GM12878 (cell line): ENCODE results near the gene MPP7. TPM values are rescaled to one million over a fixed set of nuclear protein-coding genes. Genes with fewer than 3 reads are reported as not detected.

ENCODE experiments used
- ATAC-seq: fragments of 200-7000 bp; cut with Tn5 transposase; 3 replicates; pipeline ENCODE4 v1.9.1; 2020; ENCODE audit warnings: mild to moderate bottlenecking, moderate library complexity
- BruUV-seq: library from RNA; stranded (reverse); fragments of 400-500 nt; replicated peaks from 2 replicates; lab custom pipeline; 2021; lab: Mats Ljungman, UMichigan
- CTCF ChIA-PET: fragments of 300-600 bp; sonication (Branson Sonifier 250); formaldehyde crosslinking; extraction: SDS; loops from one replicate; lab custom pipeline; 2021; ENCODE audit warnings: inconsistent platforms; lab: Yijun Ruan, JAX
- POLR2A ChIA-PET: fragments of 350-600 bp; formaldehyde crosslinking; extraction: SDS; loops from one replicate; lab custom pipeline; 2021; ENCODE audit warnings: inconsistent platforms; lab: Charles Lee
- RAD21 ChIA-PET: fragments of 300-600 bp; sonication (Branson Sonifier 250); formaldehyde crosslinking; loops from one replicate; lab custom pipeline; 2023; ENCODE audit warnings: antibody characterized with exemption; ENCODE audit not compliant: unreplicated experiment; lab: Charles Lee
- SMC1A ChIA-PET: fragments of 300-600 bp; sonication (Branson Sonifier 250); formaldehyde crosslinking; loops from one replicate; lab custom pipeline; 2023; ENCODE audit not compliant: unreplicated experiment, uncharacterized antibody; lab: Charles Lee
- DNase-seq: peaks from one replicate; pipeline ENCODE4 v3.0.0-alpha.2; 2011; ENCODE audit warnings: low read depth, low spot score
- FAIRE-seq: peaks from 3 replicates; lab custom pipeline; 2011; peaks lifted over from hg19 to GRCh38; lab: Jason Lieb, UNC
- H2AFZ ChIP-seq: 2 replicates; pipeline ENCODE4 v1.6.0; 2011; ENCODE audit warnings: low read depth, low read length, control low read depth; ENCODE audit not compliant: control insufficient read depth
- H3K27ac ChIP-seq: 2 replicates; pipeline ENCODE4 v1.5.1; 2011; ENCODE audit warnings: control low read depth; ENCODE audit not compliant: control insufficient read depth, insufficient read depth
- H3K27me3 ChIP-seq, 2 experiments: replicated peaks in 1 of 2; 2 replicates each; pipeline versions ENCODE4 v1.6.0 to v1.6.1; 2011; ENCODE audit warnings: low read length in 1 of 2; ENCODE audit not compliant: control insufficient read depth in 2 of 2, insufficient read depth in 2 of 2
- H3K36me3 ChIP-seq, 2 experiments: 2 replicates each; pipeline ENCODE4 v1.5.1; 2011; ENCODE audit warnings: low read length in 1 of 2; ENCODE audit not compliant: control insufficient read depth in 2 of 2, insufficient read depth in 2 of 2
- H3K4me1 ChIP-seq: 2 replicates; pipeline ENCODE4 v1.6.1; 2011; ENCODE audit warnings: mild to moderate bottlenecking, low read length, moderate library complexity, mixed read lengths; ENCODE audit not compliant: control insufficient read depth, insufficient read depth
- H3K4me2 ChIP-seq: 2 replicates; pipeline ENCODE4 v1.6.0; 2011; ENCODE audit warnings: control low read depth; ENCODE audit not compliant: control insufficient read depth, insufficient read depth
- H3K4me3 ChIP-seq: fragments of 200-600 bp; sonication (generic); 2 replicates; pipeline ENCODE4 v1.5.1; 2016
- H3K79me2 ChIP-seq: 2 replicates; pipeline ENCODE4 v1.6.0; 2011; ENCODE audit warnings: low read length; ENCODE audit not compliant: control insufficient read depth, insufficient read depth
- H3K9ac ChIP-seq: 2 replicates; pipeline ENCODE4 v1.8.0; 2011; ENCODE audit warnings: low read length, control low read depth, mixed read lengths; ENCODE audit not compliant: control insufficient read depth, insufficient read depth
- H3K9me3 ChIP-seq: replicated peaks from 3 replicates; pipeline ENCODE4 v1.5.1; 2011; ENCODE audit warnings: mild to moderate bottlenecking, low read length; ENCODE audit not compliant: control insufficient read depth, insufficient read depth
- H4K20me1 ChIP-seq: 2 replicates; pipeline ENCODE4 v1.6.0; 2011; ENCODE audit not compliant: control insufficient read depth, insufficient read depth
- CEBPB ChIP-seq, 2 experiments: fragments of 150-350 bp in 1 of 2; IDR thresholded peaks; 2 replicates each; pipeline ENCODE4 v1.6.1; 2012 to 2014; ENCODE audit warnings: low read depth in 2 of 2, low read length in 2 of 2, borderline replicate concordance in 1 of 2, inconsistent platforms in 1 of 2
- SMAD5 ChIP-seq: IDR thresholded peaks from 2 replicates; pipeline ENCODE4 v1.6.1; 2016; ENCODE audit warnings: antibody characterized with exemption, low read depth
- WGBS: methylation state at CpG from one replicate; pipeline ENCODE4 v1.1.6; 2016; ENCODE audit warnings: low lambda C conversion rate; ENCODE audit not compliant: insufficient replicate concordance, insufficient coverage; ENCODE audit errors: missing lambda C conversion rate; 5-methylcytosine and 5-hydroxymethylcytosine counted together
- in situ Hi-C: fragments of 300-500 bp; cut with MboI; formaldehyde crosslinking; loops from 9 replicates; pipeline ENCODE4 v1.14.3; 2018; ENCODE audit warnings: mixed read lengths
- intact Hi-C: fragments of 100-400 bp; cut with micrococcal nuclease; formaldehyde crosslinking; loops from one replicate; pipeline ENCODE4 v1.14.2; 2022; ENCODE audit not compliant: unreplicated experiment
- polyA plus RNA-seq, 11 experiments: library from polyadenylated mRNA; depleted of rRNA in 4 of 11; unstranded in 6 of 11; stranded (reverse) in 5 of 11; fragments of >200 nt; fragmentation: Nextera tagmentation in 4 of 11; fragmentation: Illumina TruSeq in 1 of 11; extraction: Ambion mirVana in 4 of 11; extraction: Trizol in 1 of 11; gene quantifications; 1 replicate in 1 of 11; 2 replicates in 10 of 11; pipeline versions ENCODE4 v1.2.1 to v1.2.3, GENCODE V29; 2011 to 2016; ENCODE audit warnings: inconsistent platforms in 2 of 11, missing spikeins in 2 of 11, low read depth in 1 of 11
- total RNA-seq, 4 experiments: library from RNA; depleted of rRNA in 3 of 4; stranded (reverse); fragments of >200 nt in 3 of 4; fragmentation: Illumina TruSeq in 1 of 4; extraction: Trizol in 1 of 4; gene quantifications; 2 replicates each; pipeline versions ENCODE4 v1.2.1 to v1.2.3, GENCODE V29; 2013 to 2021

MPP7 gene
- total and polyA plus RNA-seq, 10 of the 15 experiments (the other 5 are each of a cell fraction or from before 2014, with no cell fraction given): 0.01 to 0.15 (median 0.05) TPM; not detected in 2

GRCh38 chr10:28300027-28300426 lies 2.8 kb downstream of the MPP7 start:
- no TSS peak for BruUV-seq
- intact Hi-C loops (loop anchor here (5.0 kb wide), 1 partner anchor 67 kb away; no protein-coding TSS in a partner anchor), in situ Hi-C loops (no loop called here)
- Histone ChIP-seq H2AFZ (no peak overlapping the region), H3K36me3 (no peaks in the 10 kb centered on the region), H3K27ac (no peak overlapping the region), H4K20me1 (no peaks in the 10 kb centered on the region), H3K9me3 (no peaks in the 10 kb centered on the region), H3K4me2 (no peak overlapping the region), H3K79me2 (no peaks in the 10 kb centered on the region), H3K27me3 (peaks cover 0 to 5% of the 10 kb centered on the region in 2 experiments; a peak in 1 of 4 replicates), H3K4me1 (no peaks in the 10 kb centered on the region), H3K9ac (no peak overlapping the region), H3K4me3 (no peak overlapping the region)
- no peak for FAIRE-seq
- ChIA-PET POLR2A (no interaction called here), SMC1A (no interaction called here), RAD21 (interaction anchor here (3.6 kb wide), 1 partner anchor 81 kb away, joined by 45 read pairs; no protein-coding TSS in a partner anchor), CTCF (interaction anchor here (1.5 to 8.0 kb wide), 2 partner anchors 81 to 94 kb away, joined by 4 to 70 read pairs; no protein-coding TSS in a partner anchor)
- no peak for ATAC-seq
- no peak for TF ChIP-seq CEBPB (IDR thresholded peaks at IDR 0.05; ENCODE audit: borderline replicate concordance in 1 of 2, low read depth in 2 of 2, low read length in 2 of 2)
- whole genome bisulfite sequencing: 53% methylated on average over 2 of the region's 2 CpGs
- no peak for DNase-seq

- WGBS: 0% methylated on average over 5 of the region's 5 CpGs
Observed at GRCh38 chr10:28298951-28299350, 3.9 kb downstream of the MPP7 start.

More at GRCh38 chr10:28298951-28299350, 3.9 kb downstream of the MPP7 start:
- Histone ChIP-seq H3K27me3 (peaks cover 0 to 5% of the 10 kb centered on the region in 2 experiments; a peak in 1 of 4 replicates), H2AFZ (no peak overlapping the region), H3K27ac (no peak overlapping the region), H3K9ac (no peak overlapping the region), H4K20me1 (no peaks in the 10 kb centered on the region), H3K36me3 (no peaks in the 10 kb centered on the region), H3K9me3 (no peaks in the 10 kb centered on the region), H3K4me1 (no peaks in the 10 kb centered on the region), H3K4me3 (no peak overlapping the region), H3K4me2 (no peak overlapping the region), H3K79me2 (no peaks in the 10 kb centered on the region)
- FAIRE-seq (no peak), ATAC-seq (no peak), DNase-seq (no peak)
- no peak for TF ChIP-seq SMAD5
- intact Hi-C loops: loop anchor here (1.0 kb wide), 1 partner anchor 45 kb away; no protein-coding TSS in a partner anchor
- BruUV-seq: no TSS peak
- in situ Hi-C loops: no loop called here
- RAD21 ChIA-PET: interaction anchor here (1.0 kb wide), 1 partner anchor 69 kb away, joined by 3 read pairs; no protein-coding TSS in a partner anchor
- CTCF ChIA-PET: interaction anchor here (0.5 to 8.0 kb wide), 4 partner anchors 57 to 650 kb away, joined by 3 to 70 read pairs (median 4); no protein-coding TSS in a partner anchor
- POLR2A ChIA-PET: no interaction called here
- SMC1A ChIA-PET: interaction anchor here (1.0 to 2.1 kb wide), 2 partner anchors 45 to 82 kb away, joined by 3 to 9 read pairs; no protein-coding TSS in a partner anchor
